GM21526 (cell line): ENCODE data around the gene FLAD1.

Source experiments
- ATAC-seq: cut with Tn5 transposase; IDR thresholded peaks from one replicate; pipeline ENCODE4 v1.9.1; 2021; ENCODE audit warnings: moderate library complexity; ENCODE audit not compliant: unreplicated experiment, low FRiP score

Gene FLAD1

GRCh38 chr1:155002464-155003226 lies 19.5 kb downstream of the FLAD1 start, which contains the start of gene ZBTB7B:
ZBTB7B (plus strand) TSS chr1:155002802; CDS start chr1:155014661, 11,859 bp downstream.
- no peak for ATAC-seq

- ATAC-seq = no peak
Measured at GRCh38 chr1:155003227-155003765, 20.2 kb downstream of the FLAD1 start.

DNA sequence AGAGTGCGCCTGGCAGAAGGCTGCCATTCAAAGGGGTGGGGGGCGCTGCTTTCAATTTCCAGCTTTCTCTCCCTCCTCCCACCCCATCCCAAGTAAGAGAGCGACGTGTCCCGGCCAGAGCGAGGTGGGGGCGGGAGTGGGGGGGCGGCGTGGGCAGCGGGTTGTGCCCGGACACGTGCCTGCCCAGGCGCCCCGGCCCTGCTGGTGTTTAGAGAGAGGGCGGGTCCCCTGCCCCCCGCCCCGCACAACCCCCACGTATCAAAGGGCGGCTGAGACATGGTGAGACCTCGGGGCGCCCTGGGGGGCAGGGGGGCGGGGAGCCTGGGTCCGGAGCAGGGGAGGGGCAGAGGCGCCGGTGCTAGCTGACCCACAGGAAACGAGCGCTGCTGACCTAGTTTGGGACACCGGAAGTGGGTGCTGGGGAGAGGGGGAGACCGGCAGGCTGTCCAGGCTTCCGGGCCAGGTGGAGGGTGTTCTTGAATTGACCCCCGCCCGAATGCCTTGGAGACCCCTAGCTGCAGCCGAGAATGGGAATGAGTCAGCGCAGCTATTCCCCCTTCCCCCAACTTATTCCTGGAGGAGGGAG lies 20.7 kb downstream of the FLAD1 start:
- no peak for ATAC-seq

- no peak for ATAC-seq
Measured at GRCh38 chr1:155004352-155005075, 21.4 kb downstream of the FLAD1 start.

- no peak for ATAC-seq
Measured at GRCh38 chr1:155005076-155006011, 22.2 kb downstream of the FLAD1 start.

DNA sequence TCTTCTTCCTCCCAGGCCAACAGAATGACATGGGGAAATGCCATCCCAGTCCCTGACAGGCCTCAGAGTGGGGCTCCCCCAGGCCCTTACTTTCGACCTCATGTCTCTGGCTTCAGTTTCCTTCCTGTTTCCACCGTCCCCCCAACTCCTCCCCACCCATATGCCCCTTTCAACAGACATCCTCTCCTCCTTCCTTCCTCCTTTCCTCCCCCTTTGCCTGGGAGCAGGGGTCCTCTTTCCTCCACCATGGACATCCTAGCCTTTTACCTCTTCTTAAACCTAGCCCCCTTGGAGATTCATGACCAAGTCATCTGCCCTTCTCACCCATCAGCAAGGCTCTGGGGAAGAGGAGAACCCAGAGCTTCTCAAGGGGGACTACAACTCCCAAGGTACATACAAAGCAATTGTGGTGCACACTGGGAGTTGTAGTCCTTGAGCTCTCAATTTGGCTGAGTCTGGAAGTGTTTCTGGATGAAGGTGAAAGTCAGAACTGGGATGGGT lies 23.5 kb downstream of the FLAD1 start:
- no peak for ATAC-seq

DNA sequence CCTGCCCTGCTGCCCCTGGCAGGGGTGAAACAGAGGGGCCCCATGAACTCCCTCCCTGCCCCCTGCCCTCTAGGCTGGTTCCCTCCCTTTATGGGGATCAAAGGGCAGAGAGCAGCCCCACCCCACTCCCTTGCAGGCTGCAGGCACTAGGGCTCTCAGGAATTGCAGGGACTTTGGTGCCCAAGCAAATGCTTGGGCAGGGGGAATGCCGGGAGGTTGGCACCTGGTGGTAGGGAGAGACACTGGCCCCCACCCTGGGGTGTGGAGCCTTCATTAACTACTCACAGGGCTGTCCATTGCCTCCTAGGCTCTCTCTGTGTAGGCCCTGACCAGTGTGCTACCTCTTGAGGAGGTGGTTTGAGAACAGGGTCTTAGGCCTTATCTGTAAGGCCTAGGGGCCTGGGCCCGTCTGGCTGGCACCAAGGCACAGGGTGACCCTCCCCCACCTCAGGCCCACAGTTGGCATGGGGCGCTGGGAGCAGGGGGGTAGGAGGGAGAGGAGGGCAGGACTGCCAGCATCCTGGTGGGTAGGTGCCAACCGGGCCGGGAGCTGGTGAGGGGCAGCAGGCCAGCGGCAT lies 24.2 kb downstream of the FLAD1 start:
- ATAC-seq = no peak

DNA sequence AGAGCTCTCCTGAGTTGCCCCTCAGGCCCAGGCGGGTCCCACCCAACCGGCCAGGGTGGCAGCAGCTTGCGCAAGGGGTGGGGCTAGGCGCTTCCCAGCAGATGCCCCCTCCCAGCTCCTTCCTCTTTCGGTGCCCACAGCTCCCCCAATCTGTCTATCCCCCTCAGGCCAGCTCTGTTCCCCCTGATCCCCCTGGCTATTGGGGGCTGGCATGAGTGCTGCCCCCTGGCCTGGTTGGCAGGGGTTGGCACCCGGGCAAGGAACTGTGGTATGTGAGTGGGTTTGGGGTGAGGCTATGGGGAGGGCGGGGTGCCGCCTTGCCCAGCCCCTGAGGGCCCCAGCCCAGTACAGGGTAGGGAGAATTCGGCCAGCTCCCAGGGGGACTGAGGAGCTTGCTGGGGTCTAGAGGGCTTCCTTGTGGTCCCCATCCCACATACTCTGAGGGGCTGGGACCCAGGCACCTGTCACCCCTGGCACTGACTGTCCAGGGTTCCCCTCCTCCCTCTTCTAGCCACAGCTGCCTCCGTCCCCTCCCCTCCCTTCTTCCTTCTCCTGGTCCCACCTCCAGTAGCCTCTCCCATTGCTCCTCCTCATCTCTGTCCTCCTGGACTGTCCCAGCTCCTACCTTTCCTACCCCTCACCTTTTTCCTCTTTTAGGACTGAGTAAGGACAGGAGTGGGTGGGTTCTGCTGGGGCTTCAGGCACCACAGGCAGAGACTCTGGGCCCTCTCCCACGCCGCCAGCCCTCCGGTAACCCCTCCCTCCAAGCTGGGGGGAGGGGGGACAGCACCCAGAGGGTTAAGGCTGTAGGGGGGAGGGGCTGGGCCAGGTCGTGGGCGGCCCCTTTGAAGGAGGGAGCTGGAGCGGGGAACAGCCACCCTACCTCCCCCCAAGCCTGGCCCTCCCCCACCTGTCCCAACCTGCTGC lies 25.1 kb downstream of the FLAD1 start:
- ATAC-seq = no peak

- ATAC-seq = no peak
Measured at GRCh38 chr1:155009221-155009711, 26.1 kb downstream of the FLAD1 start.

DNA sequence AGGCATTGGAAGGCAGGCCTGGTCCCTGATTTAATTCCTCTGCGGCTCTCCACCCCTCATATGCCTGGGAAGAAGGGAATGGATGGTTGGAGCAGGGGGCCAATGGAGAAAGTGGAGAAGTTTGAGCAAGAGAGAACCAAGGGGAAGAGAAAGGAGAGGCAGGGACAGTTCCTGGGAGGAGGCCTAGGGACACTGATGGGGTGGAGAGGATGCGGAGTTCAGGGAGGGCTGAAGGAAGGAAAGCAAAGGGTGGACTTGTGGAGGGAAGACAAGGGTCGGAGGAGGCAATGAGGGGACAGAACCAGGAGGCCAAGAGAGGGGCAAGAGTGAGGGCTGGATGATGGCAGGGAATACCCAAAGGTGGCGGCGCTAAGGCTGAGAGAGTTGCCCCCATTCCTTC lies 26.6 kb downstream of the FLAD1 start:
- ATAC-seq = no peak

- no peak for ATAC-seq
Measured at GRCh38 chr1:155010211-155010918, 27.2 kb downstream of the FLAD1 start.

DNA sequence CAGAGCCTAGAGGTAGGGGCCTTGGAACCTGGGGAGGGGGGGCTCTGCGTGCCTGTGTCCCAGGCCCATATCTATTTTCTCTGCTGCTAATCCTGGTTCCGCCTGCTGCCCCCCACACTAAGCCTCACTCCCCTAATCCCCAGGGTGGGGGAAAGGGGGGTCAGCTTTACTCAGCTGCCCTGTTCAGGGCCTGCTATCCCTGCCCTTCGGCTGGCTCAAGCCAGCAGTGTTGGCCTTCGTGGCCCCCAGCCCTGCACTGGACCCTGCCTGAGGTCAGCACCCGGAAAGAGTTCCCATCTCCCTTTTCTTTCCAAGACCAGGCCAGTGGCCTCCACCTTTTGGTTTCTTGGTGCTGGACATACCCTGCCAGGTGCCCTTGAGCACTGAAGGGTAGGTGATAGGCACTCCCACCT lies 27.9 kb downstream of the FLAD1 start:
- ATAC-seq = no peak

- no peak for ATAC-seq
Measured at GRCh38 chr1:155011437-155012025, 28.4 kb downstream of the FLAD1 start.

DNA sequence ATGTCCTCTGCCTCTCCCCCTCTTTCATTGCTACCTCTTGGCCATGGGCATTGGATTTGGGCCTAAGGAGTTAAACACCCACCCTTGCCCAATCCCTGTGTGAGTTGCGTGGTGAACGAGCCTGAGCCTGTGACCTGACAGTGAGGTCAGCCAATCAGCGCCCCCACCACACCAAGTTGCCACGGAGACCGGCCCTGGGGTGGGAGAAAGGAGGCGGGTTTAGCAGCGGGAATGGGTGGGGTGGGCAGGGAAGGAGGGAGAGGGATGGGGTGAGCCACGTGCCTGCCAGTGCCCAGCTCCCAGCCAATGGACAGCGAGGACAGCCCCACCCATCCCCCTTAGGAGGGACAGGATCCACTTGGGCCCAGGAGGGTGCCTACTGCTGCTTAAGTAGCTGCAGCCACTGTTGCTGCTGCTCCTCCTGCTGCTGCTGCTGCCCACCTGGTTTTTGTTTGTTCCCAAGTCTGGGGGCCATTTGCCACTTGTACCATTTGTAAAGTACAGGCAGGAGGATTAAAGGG lies 28.9 kb downstream of the FLAD1 start:
- no peak for ATAC-seq

DNA sequence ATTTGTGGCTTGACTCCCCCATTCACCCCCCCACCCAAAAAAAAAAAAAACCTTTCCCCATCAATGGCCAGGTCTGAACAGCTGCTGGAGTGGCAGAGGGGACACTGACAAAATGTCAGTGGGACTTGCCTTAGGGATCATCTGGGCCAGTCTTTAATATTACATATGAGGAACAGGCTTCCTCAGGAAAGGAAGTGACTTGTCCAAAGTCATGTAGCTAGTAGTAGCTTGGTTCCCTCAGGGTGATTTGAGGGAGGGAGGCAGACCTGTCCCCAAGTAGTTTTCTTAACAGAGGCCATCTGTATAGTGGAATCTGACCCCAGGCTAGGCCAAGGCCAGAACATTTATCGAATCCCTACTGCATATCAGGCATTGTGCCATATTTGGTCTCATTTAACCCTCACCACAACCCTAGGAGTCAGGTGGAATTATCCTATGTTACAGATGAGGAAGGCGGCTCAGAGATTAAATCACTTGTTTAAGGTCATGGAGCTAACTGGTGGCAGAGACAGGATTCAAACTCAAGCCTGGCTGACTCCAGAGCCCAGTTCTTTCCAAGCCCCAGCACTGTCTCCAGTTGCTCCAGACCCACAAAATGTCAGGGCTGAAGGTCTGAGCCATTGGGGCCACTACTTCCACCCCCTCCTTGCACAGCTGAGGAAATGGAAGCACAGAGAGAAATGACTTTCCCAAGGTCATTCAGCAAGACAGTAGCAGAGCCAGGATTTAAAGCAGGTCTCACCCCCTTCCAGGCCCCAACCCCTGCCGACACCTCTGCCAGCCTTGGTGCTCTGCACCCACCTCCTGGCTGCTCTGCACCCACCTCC lies 29.8 kb downstream of the FLAD1 start:
- ATAC-seq = no peak

GRCh38 chr1:155013632-155014031 lies 30.5 kb downstream of the FLAD1 start:
- no peak for ATAC-seq
